Uterus (tissue), 4 donors: Measurements from ENCODE around the gene PCBD1. TPM values are rescaled to one million over a fixed set of nuclear protein-coding genes. Genes with fewer than 3 reads are reported as not detected.

Experiments used
- DNase-seq, 2 donors: peaks; one replicate each; pipeline ENCODE4 v3.0.0-alpha.2; 2019 to 2020
- H3K27ac ChIP-seq, 2 donors: fragments of 200-600 bp; sonication (generic); 1 replicate in 1 of 2; 2 replicates in 1 of 2; pipeline ENCODE4 v1.5.1; 2016 to 2018
- H3K27me3 ChIP-seq, 2 donors: fragments of 200-600 bp; sonication (generic); one replicate each; pipeline ENCODE4 v1.5.1; 2018 to 2019; ENCODE audit warnings: control low read depth in 1 of 2
- H3K36me3 ChIP-seq, 2 donors: fragments of 200-600 bp; sonication (generic); one replicate each; pipeline ENCODE4 v1.5.1; 2019; ENCODE audit warnings: control low read depth in 1 of 2
- H3K4me1 ChIP-seq, 2 donors: fragments of 200-600 bp; sonication (generic); one replicate each; pipeline ENCODE4 v1.5.1; 2018 to 2019; ENCODE audit warnings: control low read depth in 1 of 2
- H3K4me3 ChIP-seq, 2 donors: fragments of 200-600 bp; sonication (generic); 1 replicate in 1 of 2; 2 replicates in 1 of 2; pipeline ENCODE4 v1.5.1; 2018 to 2019; ENCODE audit warnings: mild to moderate bottlenecking in 1 of 2
- H3K9me3 ChIP-seq, 2 donors: fragments of 200-600 bp; sonication (generic); one replicate each; pipeline ENCODE4 v1.5.1; 2019; ENCODE audit warnings: control low read depth in 1 of 2
- POLR2A ChIP-seq, 2 donors: fragments of 450-650 bp; IDR thresholded peaks; one replicate each; pipeline ENCODE4 v1.6.1; 2016; ENCODE audit warnings: antibody characterized with exemption in 2 of 2, mild to moderate bottlenecking in 1 of 2, moderate library complexity in 1 of 2
- intact Hi-C: fragments of 100-400 bp; cut with DNase I; formaldehyde crosslinking; loops from one replicate; pipeline ENCODE4 v1.15.1; 2023; ENCODE audit warnings: low total_unique reads
- total RNA-seq, 4 donors: library from RNA; depleted of rRNA in 3 of 4; stranded (reverse); fragments of >200 nt in 3 of 4; gene quantifications; one replicate each; pipeline versions ENCODE4 v1.1.0 to v1.2.4, GENCODE V29; 2014 to 2023
- TF ChIP-seq, protein P1 (sequence below), 4 experiments: fragments of 200-600 bp in 2 of 4; fragments of 450-650 bp in 2 of 4; sonication (generic) in 2 of 4; IDR thresholded peaks; one replicate each; pipeline ENCODE4 v1.5.1; 2016 to 2019; ENCODE audit warnings: antibody characterized with exemption in 4 of 4, mild to moderate bottlenecking in 2 of 4, moderate library complexity in 1 of 4
- donor health status: DM: yes; HTN: yes; CAD: no.

The PCBD1 gene
- total RNA-seq, 4 donors from 2014 or later: 18.4 to 52.8 (median 27.9) TPM

DNA sequence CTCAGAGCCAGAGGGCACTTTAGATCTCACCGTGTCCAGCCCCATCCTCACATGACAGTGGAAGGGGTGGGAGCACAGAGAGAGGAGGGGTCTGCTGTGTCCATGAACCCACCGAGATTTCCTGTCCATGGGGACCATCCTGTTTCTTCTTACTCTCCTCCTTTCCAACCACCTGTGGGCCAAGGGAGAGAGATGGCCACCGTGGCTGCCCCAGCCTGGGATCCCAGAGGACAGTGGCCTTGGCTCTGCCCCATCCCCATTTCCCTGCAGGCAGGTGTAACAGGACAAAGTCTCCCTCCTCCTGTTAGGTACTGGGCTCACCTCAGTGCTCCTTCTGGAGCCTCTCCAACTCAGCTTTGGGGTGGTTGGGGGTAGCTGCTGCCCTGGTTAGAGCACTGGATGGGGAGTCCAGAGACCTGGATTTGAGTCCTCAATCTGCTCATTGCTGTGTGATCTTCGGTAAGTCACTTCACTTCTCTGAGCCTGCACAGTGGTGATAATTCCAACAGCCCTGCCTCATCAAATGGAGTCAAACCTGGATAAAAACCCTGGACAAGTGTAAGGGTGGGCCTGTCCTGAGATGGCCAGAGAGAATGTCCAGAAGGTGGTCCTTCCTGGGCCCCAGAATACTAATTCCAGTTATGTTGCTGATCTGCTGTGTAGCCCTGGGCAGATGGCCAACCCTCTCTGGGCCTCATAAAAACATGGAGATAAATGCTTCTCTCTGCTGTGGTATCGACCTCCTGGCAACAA lies 17.8 kb upstream of the PCBD1 start:
- H3K36me3 ChIP-seq: no peaks in the 10 kb centered on the region
- H3K4me3 ChIP-seq: no peak overlapping the region
- no peaks in the 10 kb centered on the region for H3K9me3 ChIP-seq
- H3K4me1 ChIP-seq: no peaks in the 10 kb centered on the region
- no peaks in the 10 kb centered on the region for H3K27me3 ChIP-seq
- TF ChIP-seq, protein P1, sequence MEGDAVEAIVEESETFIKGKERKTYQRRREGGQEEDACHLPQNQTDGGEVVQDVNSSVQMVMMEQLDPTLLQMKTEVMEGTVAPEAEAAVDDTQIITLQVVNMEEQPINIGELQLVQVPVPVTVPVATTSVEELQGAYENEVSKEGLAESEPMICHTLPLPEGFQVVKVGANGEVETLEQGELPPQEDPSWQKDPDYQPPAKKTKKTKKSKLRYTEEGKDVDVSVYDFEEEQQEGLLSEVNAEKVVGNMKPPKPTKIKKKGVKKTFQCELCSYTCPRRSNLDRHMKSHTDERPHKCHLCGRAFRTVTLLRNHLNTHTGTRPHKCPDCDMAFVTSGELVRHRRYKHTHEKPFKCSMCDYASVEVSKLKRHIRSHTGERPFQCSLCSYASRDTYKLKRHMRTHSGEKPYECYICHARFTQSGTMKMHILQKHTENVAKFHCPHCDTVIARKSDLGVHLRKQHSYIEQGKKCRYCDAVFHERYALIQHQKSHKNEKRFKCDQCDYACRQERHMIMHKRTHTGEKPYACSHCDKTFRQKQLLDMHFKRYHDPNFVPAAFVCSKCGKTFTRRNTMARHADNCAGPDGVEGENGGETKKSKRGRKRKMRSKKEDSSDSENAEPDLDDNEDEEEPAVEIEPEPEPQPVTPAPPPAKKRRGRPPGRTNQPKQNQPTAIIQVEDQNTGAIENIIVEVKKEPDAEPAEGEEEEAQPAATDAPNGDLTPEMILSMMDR (IDR thresholded peaks at IDR 0.05): no peak
- TF ChIP-seq POLR2A (IDR thresholded peaks at IDR 0.05): no peak
- no peak for DNase-seq
- intact Hi-C loops: no loop called here
- H3K27ac ChIP-seq: no peak overlapping the region

DNA sequence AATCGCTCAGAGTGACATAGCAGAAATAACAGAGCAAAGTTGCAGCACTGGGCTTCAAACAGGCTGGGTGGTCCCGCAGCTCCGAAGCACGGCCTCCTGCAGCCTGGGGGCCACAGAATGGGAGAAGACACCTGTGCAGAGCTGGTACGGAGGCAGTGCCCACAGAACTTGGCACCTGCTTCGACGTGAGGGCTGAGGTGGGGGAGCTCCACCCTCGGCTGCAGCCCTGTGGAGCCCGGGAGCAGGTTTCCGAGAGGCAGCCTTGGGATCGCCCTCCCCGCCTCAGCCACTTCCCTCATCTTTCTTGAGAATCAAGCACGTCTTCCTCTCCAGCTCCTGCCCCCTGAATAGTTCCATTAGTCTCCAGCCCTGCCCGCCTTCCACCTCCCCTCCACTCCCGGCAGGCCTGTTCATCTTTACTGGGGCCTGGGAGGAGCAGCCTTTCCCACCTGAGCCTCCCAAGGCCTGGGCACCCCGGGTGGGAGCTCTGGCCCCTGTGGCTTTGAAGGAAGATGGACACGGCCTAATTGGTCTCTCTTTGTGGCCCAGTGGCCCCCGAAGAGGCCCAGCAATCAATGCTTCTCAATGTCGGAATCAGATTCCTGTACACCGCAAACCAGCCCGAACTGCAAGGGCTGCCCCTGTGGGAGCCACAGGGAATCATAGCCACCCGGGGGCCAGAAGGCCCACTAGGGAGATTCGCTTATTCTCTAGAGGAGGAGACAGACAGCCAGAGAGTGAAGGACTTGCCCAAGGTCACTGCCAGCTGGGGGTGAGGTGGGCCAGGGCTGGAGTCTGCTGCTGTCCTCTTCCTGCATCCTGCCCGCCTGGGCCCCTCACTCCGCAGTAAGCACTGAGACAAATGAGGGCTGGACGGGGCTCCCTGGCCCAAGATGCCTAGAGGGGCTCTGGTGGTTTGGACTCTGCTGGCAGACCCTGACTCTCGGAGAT lies 17.0 kb upstream of the PCBD1 start:
- no peak for DNase-seq
- intact Hi-C loops: no loop called here
- H3K9me3 ChIP-seq: no peaks in the 10 kb centered on the region

DNA sequence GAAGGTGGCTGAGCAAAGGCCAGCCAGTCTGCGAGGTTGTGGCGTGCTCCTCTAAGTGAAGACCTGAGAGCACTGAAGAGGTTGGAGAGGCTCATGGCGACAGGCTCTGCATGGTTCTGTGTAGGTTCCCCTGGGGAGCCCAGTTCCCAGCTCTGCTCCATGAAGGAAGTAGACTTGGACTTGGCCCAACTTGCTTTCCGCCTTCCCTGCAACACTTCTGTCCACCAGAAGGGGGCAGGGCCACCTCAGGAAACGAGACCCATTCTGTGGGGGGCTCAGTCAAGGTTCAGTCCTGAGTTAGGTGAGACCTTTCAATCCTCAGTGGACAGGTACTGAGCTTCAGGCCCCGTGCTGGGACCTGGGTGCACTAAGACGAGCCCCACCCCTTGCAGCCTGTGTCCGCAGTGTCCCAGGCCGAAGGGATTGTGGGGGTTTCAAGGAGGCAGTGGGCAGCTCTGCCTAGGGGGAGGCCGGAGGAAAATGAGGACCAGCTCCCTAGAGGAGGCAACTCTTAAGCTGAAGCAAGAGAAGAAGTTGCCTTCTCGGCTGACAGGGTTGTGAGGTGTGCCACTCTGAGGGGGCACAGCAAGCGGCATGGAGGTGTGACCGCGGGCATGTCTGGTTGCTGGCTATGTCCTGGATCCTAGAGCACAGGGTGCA lies 15.0 kb upstream of the PCBD1 start:
- H3K4me3 ChIP-seq: no peak overlapping the region
- H3K9me3 ChIP-seq: no peaks in the 10 kb centered on the region
- H3K4me1 ChIP-seq: no peaks in the 10 kb centered on the region
- DNase-seq: peak; percentile 54 to 68
- no peaks in the 10 kb centered on the region for H3K36me3 ChIP-seq
- H3K27ac ChIP-seq: no peak overlapping the region
- intact Hi-C loops: no loop called here
- TF ChIP-seq, protein P1 (IDR thresholded peaks at IDR 0.05): peak; percentile 57 to 79 (median 76)
- no peak for TF ChIP-seq POLR2A (IDR thresholded peaks at IDR 0.05)
- no peaks in the 10 kb centered on the region for H3K27me3 ChIP-seq

More for the DNA sequence above, 17.0 kb upstream of the PCBD1 start:
- no peaks in the 10 kb centered on the region for H3K27me3 ChIP-seq
- no peak overlapping the region for H3K4me3 ChIP-seq
- H3K27ac ChIP-seq: no peak overlapping the region
- H3K4me1 ChIP-seq: no peaks in the 10 kb centered on the region
- H3K36me3 ChIP-seq: no peaks in the 10 kb centered on the region
- TF ChIP-seq POLR2A (IDR thresholded peaks at IDR 0.05): no peak
- TF ChIP-seq, protein P1 (IDR thresholded peaks at IDR 0.05): no peak

DNA sequence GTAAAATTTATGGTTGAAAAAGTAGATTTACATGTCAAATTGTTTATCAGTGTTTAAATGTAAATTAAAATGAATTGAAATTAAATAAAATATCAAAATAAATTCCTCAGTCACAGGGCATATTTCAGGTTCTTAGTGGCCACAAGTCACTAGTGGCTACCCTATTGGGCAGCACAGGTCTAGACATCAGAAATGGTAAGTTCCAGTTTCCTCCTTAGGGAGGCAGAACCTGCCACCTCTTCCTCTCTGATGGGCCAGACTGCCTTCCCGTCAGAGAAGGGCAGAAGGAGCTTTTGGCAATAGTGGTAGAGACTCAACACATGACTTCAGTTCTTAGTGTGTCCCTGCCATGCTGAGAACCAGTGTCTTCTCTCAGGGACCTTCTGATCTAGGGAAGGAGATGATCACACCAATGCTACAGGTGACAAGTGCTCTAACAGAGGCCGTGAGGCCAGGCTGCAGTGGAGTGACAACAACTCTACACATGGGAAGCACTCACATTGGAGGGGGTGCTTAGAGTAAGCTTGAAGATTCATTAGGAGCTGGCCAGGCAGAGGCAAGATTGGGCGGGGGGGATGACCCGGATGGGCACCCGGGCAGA lies 14.4 kb upstream of the PCBD1 start:
- no peak for DNase-seq
- TF ChIP-seq, protein P1 (IDR thresholded peaks at IDR 0.05): no peak
- no peak for TF ChIP-seq POLR2A (IDR thresholded peaks at IDR 0.05)
- intact Hi-C loops: no loop called here
- no peak overlapping the region for H3K4me3 ChIP-seq
- H3K9me3 ChIP-seq: no peaks in the 10 kb centered on the region
- no peak overlapping the region for H3K27ac ChIP-seq
- H3K27me3 ChIP-seq: no peaks in the 10 kb centered on the region
- no peaks in the 10 kb centered on the region for H3K36me3 ChIP-seq
- no peaks in the 10 kb centered on the region for H3K4me1 ChIP-seq
